ENCODE results near the gene ARFGAP3.

DNA sequence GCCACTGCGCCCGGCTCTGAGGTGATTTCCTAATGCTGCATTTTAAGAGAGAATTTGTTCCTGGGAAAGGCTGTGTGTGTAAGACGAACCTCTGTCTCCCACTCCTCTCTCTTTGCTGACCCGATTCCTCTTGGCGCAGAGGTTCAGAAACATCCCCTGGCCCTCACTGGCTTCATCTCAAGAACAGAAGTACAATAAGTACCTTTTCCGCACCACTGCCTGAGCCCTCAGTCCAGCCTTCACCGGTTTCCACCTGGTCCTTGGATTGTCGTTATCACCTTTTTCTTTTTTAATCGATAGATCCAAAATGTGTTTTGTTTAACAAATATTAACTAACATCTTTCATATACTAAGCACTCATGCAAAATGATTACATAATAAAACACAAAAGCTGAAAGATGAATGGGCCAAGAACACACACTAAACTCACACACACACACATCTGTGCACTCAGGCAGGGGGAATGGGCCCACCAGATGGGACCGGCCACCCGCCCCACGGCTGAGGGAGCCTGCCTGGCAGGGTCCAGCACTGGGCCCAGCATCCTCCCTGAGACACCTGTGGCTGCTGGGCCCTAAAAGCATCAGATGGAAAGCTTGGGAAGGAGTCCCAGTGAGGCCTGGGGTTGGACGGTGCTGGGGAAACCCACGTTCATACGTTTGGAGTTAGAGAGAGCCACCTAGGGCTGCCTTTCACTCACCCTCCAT, 86.0 kb downstream of the ARFGAP3 start:
- TF ChIP-seq NFRKB (IDR thresholded peaks at IDR 0.05), result no peak
- TF ChIP-seq HDGF (IDR thresholded peaks at IDR 0.05; ENCODE audit: borderline replicate concordance), result no peak
- no peak for TF ChIP-seq ZNF384 (IDR thresholded peaks at IDR 0.05)
- no peak for TF ChIP-seq SP1 (IDR thresholded peaks at IDR 0.05)
- TF ChIP-seq BHLHE40 (IDR thresholded peaks at IDR 0.05; ENCODE audit: borderline replicate concordance), result no peak
- no peak for TF ChIP-seq FOXM1 (IDR thresholded peaks at IDR 0.05; ENCODE audit: borderline replicate concordance)
- TF ChIP-seq TARDBP (IDR thresholded peaks at IDR 0.05), result no peak
- TF ChIP-seq SUZ12 (IDR thresholded peaks at IDR 0.05), result no peak
- no peak for TF ChIP-seq FOXK2 (IDR thresholded peaks at IDR 0.05)
- no peak for TF ChIP-seq ELF4 (IDR thresholded peaks at IDR 0.05)
- TF ChIP-seq ARNT (IDR thresholded peaks at IDR 0.05), result no peak
- no peak for TF ChIP-seq FOXA1 (IDR thresholded peaks at IDR 0.05)
- TF ChIP-seq, protein P1, sequence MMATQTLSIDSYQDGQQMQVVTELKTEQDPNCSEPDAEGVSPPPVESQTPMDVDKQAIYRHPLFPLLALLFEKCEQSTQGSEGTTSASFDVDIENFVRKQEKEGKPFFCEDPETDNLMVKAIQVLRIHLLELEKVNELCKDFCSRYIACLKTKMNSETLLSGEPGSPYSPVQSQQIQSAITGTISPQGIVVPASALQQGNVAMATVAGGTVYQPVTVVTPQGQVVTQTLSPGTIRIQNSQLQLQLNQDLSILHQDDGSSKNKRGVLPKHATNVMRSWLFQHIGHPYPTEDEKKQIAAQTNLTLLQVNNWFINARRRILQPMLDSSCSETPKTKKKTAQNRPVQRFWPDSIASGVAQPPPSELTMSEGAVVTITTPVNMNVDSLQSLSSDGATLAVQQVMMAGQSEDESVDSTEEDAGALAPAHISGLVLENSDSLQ (IDR thresholded peaks at IDR 0.05), result no peak
- TF ChIP-seq CTBP1 (IDR thresholded peaks at IDR 0.05; ENCODE audit: borderline replicate concordance), result no peak
